ENCODE data around the gene CYTH2.

DNA sequence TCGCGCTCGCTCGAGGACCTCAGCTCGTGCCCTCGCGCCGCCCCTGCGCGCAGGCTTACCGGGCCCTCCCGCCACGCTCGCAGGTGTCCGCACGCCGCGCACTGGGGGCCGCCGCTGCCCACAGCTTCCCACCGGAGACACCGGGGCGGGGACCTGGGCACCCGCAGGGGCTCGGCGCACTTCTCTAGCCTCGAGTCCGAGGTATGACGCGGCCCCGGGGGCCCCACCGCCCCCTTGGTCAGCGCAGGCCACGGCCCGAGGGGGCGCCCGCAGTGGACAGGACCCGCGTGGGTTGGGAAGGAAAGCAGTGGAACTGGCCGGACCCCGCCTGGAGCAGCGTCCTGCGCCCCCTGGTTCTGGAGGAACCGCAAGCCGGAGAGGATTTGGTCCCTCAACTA, 25.4 kb upstream of the CYTH2 start:
- no peak for TF ChIP-seq MAX (IDR thresholded peaks at IDR 0.05)
- no peak for TF ChIP-seq POLR2A (IDR thresholded peaks at IDR 0.05; ENCODE audit: low read length)
- no peak for TF ChIP-seq CHD2 (IDR thresholded peaks at IDR 0.05; ENCODE audit: low read length, partially characterized antibody)
- TF ChIP-seq POLR2AphosphoS2 (conservative IDR thresholded peaks at IDR 0.05; ENCODE audit: low read length), result no peak
- TF ChIP-seq, protein P1, sequence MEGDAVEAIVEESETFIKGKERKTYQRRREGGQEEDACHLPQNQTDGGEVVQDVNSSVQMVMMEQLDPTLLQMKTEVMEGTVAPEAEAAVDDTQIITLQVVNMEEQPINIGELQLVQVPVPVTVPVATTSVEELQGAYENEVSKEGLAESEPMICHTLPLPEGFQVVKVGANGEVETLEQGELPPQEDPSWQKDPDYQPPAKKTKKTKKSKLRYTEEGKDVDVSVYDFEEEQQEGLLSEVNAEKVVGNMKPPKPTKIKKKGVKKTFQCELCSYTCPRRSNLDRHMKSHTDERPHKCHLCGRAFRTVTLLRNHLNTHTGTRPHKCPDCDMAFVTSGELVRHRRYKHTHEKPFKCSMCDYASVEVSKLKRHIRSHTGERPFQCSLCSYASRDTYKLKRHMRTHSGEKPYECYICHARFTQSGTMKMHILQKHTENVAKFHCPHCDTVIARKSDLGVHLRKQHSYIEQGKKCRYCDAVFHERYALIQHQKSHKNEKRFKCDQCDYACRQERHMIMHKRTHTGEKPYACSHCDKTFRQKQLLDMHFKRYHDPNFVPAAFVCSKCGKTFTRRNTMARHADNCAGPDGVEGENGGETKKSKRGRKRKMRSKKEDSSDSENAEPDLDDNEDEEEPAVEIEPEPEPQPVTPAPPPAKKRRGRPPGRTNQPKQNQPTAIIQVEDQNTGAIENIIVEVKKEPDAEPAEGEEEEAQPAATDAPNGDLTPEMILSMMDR (IDR thresholded peaks at IDR 0.05), result no peak
- TF ChIP-seq USF2 (IDR thresholded peaks at IDR 0.05), result no peak
- TF ChIP-seq RCOR1 (IDR thresholded peaks at IDR 0.05; ENCODE audit: low read depth, low read length), result no peak
- TF ChIP-seq, protein P2, sequence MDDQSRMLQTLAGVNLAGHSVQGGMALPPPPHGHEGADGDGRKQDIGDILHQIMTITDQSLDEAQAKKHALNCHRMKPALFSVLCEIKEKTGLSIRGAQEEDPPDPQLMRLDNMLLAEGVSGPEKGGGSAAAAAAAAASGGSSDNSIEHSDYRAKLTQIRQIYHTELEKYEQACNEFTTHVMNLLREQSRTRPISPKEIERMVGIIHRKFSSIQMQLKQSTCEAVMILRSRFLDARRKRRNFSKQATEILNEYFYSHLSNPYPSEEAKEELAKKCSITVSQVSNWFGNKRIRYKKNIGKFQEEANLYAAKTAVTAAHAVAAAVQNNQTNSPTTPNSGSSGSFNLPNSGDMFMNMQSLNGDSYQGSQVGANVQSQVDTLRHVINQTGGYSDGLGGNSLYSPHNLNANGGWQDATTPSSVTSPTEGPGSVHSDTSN (IDR thresholded peaks at IDR 0.05), result no peak
- no peak for TF ChIP-seq FOSL2 (IDR thresholded peaks at IDR 0.05)
- no peak for TF ChIP-seq FOSL2 (CRISPR knock-in tag; IDR thresholded peaks at IDR 0.05)
- TF ChIP-seq, protein P3, sequence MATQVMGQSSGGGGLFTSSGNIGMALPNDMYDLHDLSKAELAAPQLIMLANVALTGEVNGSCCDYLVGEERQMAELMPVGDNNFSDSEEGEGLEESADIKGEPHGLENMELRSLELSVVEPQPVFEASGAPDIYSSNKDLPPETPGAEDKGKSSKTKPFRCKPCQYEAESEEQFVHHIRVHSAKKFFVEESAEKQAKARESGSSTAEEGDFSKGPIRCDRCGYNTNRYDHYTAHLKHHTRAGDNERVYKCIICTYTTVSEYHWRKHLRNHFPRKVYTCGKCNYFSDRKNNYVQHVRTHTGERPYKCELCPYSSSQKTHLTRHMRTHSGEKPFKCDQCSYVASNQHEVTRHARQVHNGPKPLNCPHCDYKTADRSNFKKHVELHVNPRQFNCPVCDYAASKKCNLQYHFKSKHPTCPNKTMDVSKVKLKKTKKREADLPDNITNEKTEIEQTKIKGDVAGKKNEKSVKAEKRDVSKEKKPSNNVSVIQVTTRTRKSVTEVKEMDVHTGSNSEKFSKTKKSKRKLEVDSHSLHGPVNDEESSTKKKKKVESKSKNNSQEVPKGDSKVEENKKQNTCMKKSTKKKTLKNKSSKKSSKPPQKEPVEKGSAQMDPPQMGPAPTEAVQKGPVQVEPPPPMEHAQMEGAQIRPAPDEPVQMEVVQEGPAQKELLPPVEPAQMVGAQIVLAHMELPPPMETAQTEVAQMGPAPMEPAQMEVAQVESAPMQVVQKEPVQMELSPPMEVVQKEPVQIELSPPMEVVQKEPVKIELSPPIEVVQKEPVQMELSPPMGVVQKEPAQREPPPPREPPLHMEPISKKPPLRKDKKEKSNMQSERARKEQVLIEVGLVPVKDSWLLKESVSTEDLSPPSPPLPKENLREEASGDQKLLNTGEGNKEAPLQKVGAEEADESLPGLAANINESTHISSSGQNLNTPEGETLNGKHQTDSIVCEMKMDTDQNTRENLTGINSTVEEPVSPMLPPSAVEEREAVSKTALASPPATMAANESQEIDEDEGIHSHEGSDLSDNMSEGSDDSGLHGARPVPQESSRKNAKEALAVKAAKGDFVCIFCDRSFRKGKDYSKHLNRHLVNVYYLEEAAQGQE (IDR thresholded peaks at IDR 0.05), result no peak
- no peak for TF ChIP-seq RAD21 (conservative IDR thresholded peaks at IDR 0.05 in 1 of 2, IDR thresholded peaks at IDR 0.05 in 1 of 2)
- TF ChIP-seq CBX8 (IDR thresholded peaks at IDR 0.05), result no peak
- TF ChIP-seq, protein P4, sequence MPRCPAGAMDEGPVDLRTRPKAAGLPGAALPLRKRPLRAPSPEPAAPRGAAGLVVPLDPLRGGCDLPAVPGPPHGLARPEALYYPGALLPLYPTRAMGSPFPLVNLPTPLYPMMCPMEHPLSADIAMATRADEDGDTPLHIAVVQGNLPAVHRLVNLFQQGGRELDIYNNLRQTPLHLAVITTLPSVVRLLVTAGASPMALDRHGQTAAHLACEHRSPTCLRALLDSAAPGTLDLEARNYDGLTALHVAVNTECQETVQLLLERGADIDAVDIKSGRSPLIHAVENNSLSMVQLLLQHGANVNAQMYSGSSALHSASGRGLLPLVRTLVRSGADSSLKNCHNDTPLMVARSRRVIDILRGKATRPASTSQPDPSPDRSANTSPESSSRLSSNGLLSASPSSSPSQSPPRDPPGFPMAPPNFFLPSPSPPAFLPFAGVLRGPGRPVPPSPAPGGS (IDR thresholded peaks at IDR 0.05), result no peak

Measured in A549 (cell line).